Activated CD4-positive, alpha-beta memory T cell treated with anti-CD3 and anti-CD28 coated beads, Interleukin-2, amount 10 ng/mL, durations not matched to agents 7 days and 5 days (primary cell): ENCODE data around the gene PLEKHA6. TPM values are rescaled to one million over a fixed set of nuclear protein-coding genes. Genes with fewer than 3 reads are reported as not detected.
"Not testable (repeated sequence)": the region's sequence is repeated elsewhere in the genome, so short reads cannot be mapped to it uniquely, and the experiment has no call there.

ENCODE experiments used
- CTCF ChIA-PET: fragments of 350-600 bp; sonication (Branson Sonifier 250); formaldehyde crosslinking; loops from one replicate; lab custom pipeline; 2021; ENCODE audit warnings: antibody characterized with exemption, inconsistent platforms; lab: Charles Lee
- POLR2A ChIA-PET: fragments of 350-600 bp; sonication (Branson Sonifier 250); formaldehyde crosslinking; loops from one replicate; lab custom pipeline; 2021; ENCODE audit warnings: antibody characterized with exemption; lab: Charles Lee
- DNase-seq: peaks from one replicate; pipeline ENCODE4 v3.0.0-alpha.2; 2020
- H3K27ac Mint-ChIP-seq: one replicate; pipeline ENCODE4 v1.8.0; 2021; ENCODE audit warnings: mild to moderate bottlenecking, mixed read lengths
- H3K27me3 Mint-ChIP-seq: one replicate; pipeline ENCODE4 v1.8.0; 2021; ENCODE audit warnings: mixed read lengths
- H3K36me3 Mint-ChIP-seq: one replicate; pipeline ENCODE4 v1.8.0; 2021; ENCODE audit warnings: low read depth, mixed read lengths
- H3K4me1 Mint-ChIP-seq: one replicate; pipeline ENCODE4 v1.8.0; 2021; ENCODE audit warnings: mixed read lengths
- H3K4me3 Mint-ChIP-seq: one replicate; pipeline ENCODE4 v1.8.0; 2021; ENCODE audit warnings: mild to moderate bottlenecking, mixed read lengths
- H3K9me3 Mint-ChIP-seq: one replicate; pipeline ENCODE4 v1.8.0; 2021; ENCODE audit warnings: mixed read lengths
- total RNA-seq, 2 experiments: library from RNA; stranded (reverse); gene quantifications; one replicate each; pipeline ENCODE4 v1.2.3, GENCODE V29; 2021

PLEKHA6 gene
- total RNA-seq, 2 experiments from 2014 or later: not detected

GRCh38 chr1:204337583-204337982 lies 22.1 kb downstream of the PLEKHA6 start:
- POLR2A ChIA-PET: no interaction called here

GRCh38 chr1:204337036-204337429 lies 22.7 kb downstream of the PLEKHA6 start:
- ChIA-PET CTCF (no interaction called here), POLR2A (no interaction called here)
- Mint-ChIP-seq H3K27me3 (peaks cover 13% of the 10 kb centered on the region), H3K4me3 (no peak overlapping the region), H3K4me1 (no peaks in the 10 kb centered on the region), H3K9me3 (no peaks in the 10 kb centered on the region), H3K27ac (no peak overlapping the region), H3K36me3 (no peaks in the 10 kb centered on the region)
- no peak for DNase-seq

More at GRCh38 chr1:204337583-204337982, 22.1 kb downstream of the PLEKHA6 start:
- CTCF ChIA-PET: no interaction called here
- Mint-ChIP-seq H3K9me3 (no peaks in the 10 kb centered on the region), H3K4me1 (no peaks in the 10 kb centered on the region), H3K27ac (no peak overlapping the region), H3K36me3 (no peaks in the 10 kb centered on the region), H3K27me3 (peaks cover 16% of the 10 kb centered on the region), H3K4me3 (no peak overlapping the region)
- no peak for DNase-seq

GRCh38 chr1:204336421-204337035 lies 23.2 kb downstream of the PLEKHA6 start:
- no peak overlapping the region for H3K27ac Mint-ChIP-seq
- H3K4me3 Mint-ChIP-seq: no peak overlapping the region
- DNase-seq: no peak
- no peaks in the 10 kb centered on the region for H3K4me1 Mint-ChIP-seq
- no peaks in the 10 kb centered on the region for H3K9me3 Mint-ChIP-seq
- no peaks in the 10 kb centered on the region for H3K36me3 Mint-ChIP-seq
- ChIA-PET CTCF (no interaction called here), POLR2A (no interaction called here)
- H3K27me3 Mint-ChIP-seq: peaks cover 13% of the 10 kb centered on the region

GRCh38 chr1:204335533-204335932 lies 24.2 kb downstream of the PLEKHA6 start:
- DNase-seq: no peak
- ChIA-PET CTCF (no interaction called here), POLR2A (interaction anchor here (0.6 kb wide), 1 partner anchor 146 kb away, joined by 3 read pairs; no protein-coding TSS in a partner anchor)
- H3K27ac Mint-ChIP-seq: no peak overlapping the region
- H3K9me3 Mint-ChIP-seq: no peaks in the 10 kb centered on the region
- H3K4me3 Mint-ChIP-seq: no peak overlapping the region
- H3K4me1 Mint-ChIP-seq: no peaks in the 10 kb centered on the region
- H3K27me3 Mint-ChIP-seq: peaks cover 9% of the 10 kb centered on the region
- no peaks in the 10 kb centered on the region for H3K36me3 Mint-ChIP-seq

GRCh38 chr1:204335085-204335484 lies 24.6 kb downstream of the PLEKHA6 start:
- POLR2A ChIA-PET: interaction anchor here (0.6 kb wide), 1 partner anchor 146 kb away, joined by 3 read pairs; no protein-coding TSS in a partner anchor
- DNase-seq: no peak
- Mint-ChIP-seq H3K4me3 (no peak overlapping the region), H3K27ac (no peak overlapping the region), H3K36me3 (no peaks in the 10 kb centered on the region), H3K4me1 (no peaks in the 10 kb centered on the region), H3K27me3 (peaks cover 7% of the 10 kb centered on the region), H3K9me3 (no peaks in the 10 kb centered on the region)
- CTCF ChIA-PET: no interaction called here

GRCh38 chr1:204334455-204334854 lies 25.3 kb downstream of the PLEKHA6 start:
- Mint-ChIP-seq H3K27me3 (peaks cover 5% of the 10 kb centered on the region), H3K4me3 (no peak overlapping the region), H3K27ac (no peak overlapping the region), H3K9me3 (no peaks in the 10 kb centered on the region), H3K36me3 (no peaks in the 10 kb centered on the region), H3K4me1 (no peaks in the 10 kb centered on the region)
- CTCF ChIA-PET: no interaction called here
- DNase-seq: no peak
- POLR2A ChIA-PET: no interaction called here

GRCh38 chr1:204333427-204333826 lies 26.3 kb downstream of the PLEKHA6 start:
- Mint-ChIP-seq H3K27ac (no peak overlapping the region), H3K27me3 (peaks cover 4% of the 10 kb centered on the region), H3K9me3 (no peaks in the 10 kb centered on the region)

GRCh38 chr1:204331847-204332487 lies 27.8 kb downstream of the PLEKHA6 start:
- no peak overlapping the region for H3K27ac Mint-ChIP-seq
- H3K27me3 Mint-ChIP-seq: no peaks in the 10 kb centered on the region
- ChIA-PET CTCF (no interaction called here), POLR2A (interaction anchor here (0.6 kb wide), 1 partner anchor 984 kb away, joined by 3 read pairs; no protein-coding TSS in a partner anchor)
- no peak overlapping the region for H3K4me3 Mint-ChIP-seq
- no peak for DNase-seq
- no peaks in the 10 kb centered on the region for H3K4me1 Mint-ChIP-seq
- H3K36me3 Mint-ChIP-seq: no peaks in the 10 kb centered on the region
- no peaks in the 10 kb centered on the region for H3K9me3 Mint-ChIP-seq

More at GRCh38 chr1:204333427-204333826, 26.3 kb downstream of the PLEKHA6 start:
- DNase-seq: no peak
- Mint-ChIP-seq H3K4me1 (no peaks in the 10 kb centered on the region), H3K36me3 (no peaks in the 10 kb centered on the region), H3K4me3 (no peak overlapping the region)
- ChIA-PET POLR2A (no interaction called here), CTCF (interaction anchor here (1.0 kb wide), 1 partner anchor 29 kb away, joined by 3 read pairs; no protein-coding TSS in a partner anchor)

GRCh38 chr1:204331275-204331674 lies 28.5 kb downstream of the PLEKHA6 start:
- Mint-ChIP-seq H3K36me3 (no peaks in the 10 kb centered on the region), H3K27ac (no peak overlapping the region), H3K27me3 (no peaks in the 10 kb centered on the region), H3K4me1 (no peaks in the 10 kb centered on the region), H3K9me3 (no peaks in the 10 kb centered on the region), H3K4me3 (no peak overlapping the region)
- POLR2A ChIA-PET: interaction anchor here (0.6 kb wide), 1 partner anchor 983 kb away, joined by 3 read pairs; no protein-coding TSS in a partner anchor
- DNase-seq: no peak
- CTCF ChIA-PET: interaction anchor here (0.6 to 1.4 kb wide), 3 partner anchors 25 to 69 kb away, joined by 3 to 4 read pairs (median 3); no protein-coding TSS in a partner anchor

GRCh38 chr1:204327870-204328269 lies 31.9 kb downstream of the PLEKHA6 start:
- H3K4me3 Mint-ChIP-seq, H3K9me3 Mint-ChIP-seq, H3K36me3 Mint-ChIP-seq, POLR2A ChIA-PET, H3K27me3 Mint-ChIP-seq, H3K27ac Mint-ChIP-seq, DNase-seq: not testable (repeated sequence)
- H3K4me1 Mint-ChIP-seq: peaks cover 11% of the 10 kb centered on the region
- CTCF ChIA-PET: interaction anchor here (0.6 to 1.1 kb wide), 2 partner anchors 69 to 656 kb away, joined by 3 read pairs; no protein-coding TSS in a partner anchor

- Mint-ChIP-seq H3K27ac (no peak overlapping the region), H3K27me3 (no peaks in the 10 kb centered on the region), H3K4me3 (no peak overlapping the region), H3K9me3 (no peaks in the 10 kb centered on the region), H3K36me3 (no peaks in the 10 kb centered on the region), H3K4me1 (peaks cover 11% of the 10 kb centered on the region)
- CTCF ChIA-PET: no interaction called here
- no peak for DNase-seq
- POLR2A ChIA-PET: no interaction called here
These were observed 32.4 kb downstream of the PLEKHA6 start for GRCh38 chr1:204327359-204327758.

- H3K4me3 Mint-ChIP-seq: no peak overlapping the region
- peaks cover 11% of the 10 kb centered on the region for H3K4me1 Mint-ChIP-seq
- no peaks in the 10 kb centered on the region for H3K36me3 Mint-ChIP-seq
- H3K27me3 Mint-ChIP-seq: no peaks in the 10 kb centered on the region
- no peak overlapping the region for H3K27ac Mint-ChIP-seq
- CTCF ChIA-PET: no interaction called here
- POLR2A ChIA-PET: no interaction called here
- no peaks in the 10 kb centered on the region for H3K9me3 Mint-ChIP-seq
- DNase-seq: no peak
These were observed 32.9 kb downstream of the PLEKHA6 start for GRCh38 chr1:204326771-204327300.

GRCh38 chr1:204325944-204326343 lies 33.8 kb downstream of the PLEKHA6 start:
- peaks cover 11% of the 10 kb centered on the region for H3K4me1 Mint-ChIP-seq
- no peaks in the 10 kb centered on the region for H3K27me3 Mint-ChIP-seq
- DNase-seq: no peak
- ChIA-PET CTCF (no interaction called here), POLR2A (no interaction called here)
- no peaks in the 10 kb centered on the region for H3K36me3 Mint-ChIP-seq
- H3K9me3 Mint-ChIP-seq: no peaks in the 10 kb centered on the region
- H3K27ac Mint-ChIP-seq: no peak overlapping the region
- H3K4me3 Mint-ChIP-seq: no peak overlapping the region
